ENCODE measurements around the gene OTOS.

DNA sequence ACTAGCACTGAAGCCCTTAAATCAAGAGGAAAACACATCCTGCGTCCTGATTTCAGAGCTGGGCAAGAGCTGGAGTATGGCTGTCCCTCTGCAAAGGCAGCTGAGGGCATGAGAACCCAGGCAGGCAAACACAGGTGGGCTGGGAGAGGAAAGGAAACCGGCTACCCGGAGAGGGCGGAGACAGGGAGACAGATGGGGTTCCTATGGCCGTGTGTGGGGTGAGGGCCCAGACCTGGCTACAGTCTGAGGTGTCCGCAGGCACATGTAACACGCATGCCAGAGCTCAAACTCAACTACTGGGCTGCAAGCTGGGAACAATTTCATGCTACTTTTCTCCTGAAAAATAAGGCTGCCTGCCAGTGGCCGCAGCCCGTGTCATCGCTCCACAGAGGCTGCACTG is 7.1 kb downstream of the OTOS start:
- TF ChIP-seq, protein P1, sequence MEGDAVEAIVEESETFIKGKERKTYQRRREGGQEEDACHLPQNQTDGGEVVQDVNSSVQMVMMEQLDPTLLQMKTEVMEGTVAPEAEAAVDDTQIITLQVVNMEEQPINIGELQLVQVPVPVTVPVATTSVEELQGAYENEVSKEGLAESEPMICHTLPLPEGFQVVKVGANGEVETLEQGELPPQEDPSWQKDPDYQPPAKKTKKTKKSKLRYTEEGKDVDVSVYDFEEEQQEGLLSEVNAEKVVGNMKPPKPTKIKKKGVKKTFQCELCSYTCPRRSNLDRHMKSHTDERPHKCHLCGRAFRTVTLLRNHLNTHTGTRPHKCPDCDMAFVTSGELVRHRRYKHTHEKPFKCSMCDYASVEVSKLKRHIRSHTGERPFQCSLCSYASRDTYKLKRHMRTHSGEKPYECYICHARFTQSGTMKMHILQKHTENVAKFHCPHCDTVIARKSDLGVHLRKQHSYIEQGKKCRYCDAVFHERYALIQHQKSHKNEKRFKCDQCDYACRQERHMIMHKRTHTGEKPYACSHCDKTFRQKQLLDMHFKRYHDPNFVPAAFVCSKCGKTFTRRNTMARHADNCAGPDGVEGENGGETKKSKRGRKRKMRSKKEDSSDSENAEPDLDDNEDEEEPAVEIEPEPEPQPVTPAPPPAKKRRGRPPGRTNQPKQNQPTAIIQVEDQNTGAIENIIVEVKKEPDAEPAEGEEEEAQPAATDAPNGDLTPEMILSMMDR (IDR thresholded peaks at IDR 0.05; ENCODE audit: insufficient read depth, low read depth, low read length), result no peak
- no peak for TF ChIP-seq EZH2 (IDR thresholded peaks at IDR 0.05; ENCODE audit: insufficient read depth, low read length)
